T47D (cell line): ENCODE measurements around the gene RBM6.

Source experiments
- DNase-seq, 2 experiments: peaks; one replicate each; pipeline versions ENCODE4 v3.0.0 to v3.0.0-alpha.2; 2011 to 2012; ENCODE audit warnings: low read depth in 1 of 2, low spot score in 1 of 2
- JUND ChIP-seq: IDR thresholded peaks from 2 replicates; pipeline ENCODE4 v1.6.1; 2012; ENCODE audit warnings: low read depth
- in situ Hi-C: cut with HindIII; loops from 2 replicates; pipeline ENCODE4 v1.10.0; 2016; ENCODE audit warnings: low sequenced_read_pairs, low pct_unique_long_range_greater_than_20kb

The RBM6 gene

GRCh38 chr3:50100956-50101845 is 161.3 kb downstream of the RBM6 start:
- no peak for TF ChIP-seq JUND
- in situ Hi-C loops = no loop called here
- DNase-seq = no peak

- no peak for TF ChIP-seq JUND
- in situ Hi-C loops = no loop called here
- no peak for DNase-seq
These were observed 162.6 kb downstream of the RBM6 start for GRCh38 chr3:50102558-50102957.

DNA sequence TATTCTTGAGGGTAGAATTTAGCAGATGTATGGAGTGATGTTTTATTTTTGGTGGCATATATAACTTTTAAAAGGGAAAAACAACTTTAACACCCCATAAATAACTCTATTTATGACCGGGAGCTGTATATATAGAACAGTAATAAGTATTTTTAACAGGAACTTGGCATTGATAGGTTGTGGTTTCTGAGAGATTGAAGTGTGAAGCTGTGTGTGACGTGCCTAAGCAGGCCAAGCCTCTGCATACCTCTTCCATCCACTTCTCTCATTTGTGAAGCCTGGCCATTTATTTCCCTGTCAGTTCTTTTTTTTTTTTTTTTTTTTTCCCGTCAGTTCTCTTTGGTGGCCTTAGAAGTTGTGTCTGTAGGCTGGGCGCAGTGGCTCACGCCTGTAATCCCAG is 171.8 kb downstream of the RBM6 start:
- in situ Hi-C loops = no loop called here
- DNase-seq = no peak
- TF ChIP-seq JUND = no peak

GRCh38 chr3:50112462-50112861 is 172.5 kb downstream of the RBM6 start:
- no peak for DNase-seq
- TF ChIP-seq JUND = no peak
- in situ Hi-C loops = no loop called here

DNA sequence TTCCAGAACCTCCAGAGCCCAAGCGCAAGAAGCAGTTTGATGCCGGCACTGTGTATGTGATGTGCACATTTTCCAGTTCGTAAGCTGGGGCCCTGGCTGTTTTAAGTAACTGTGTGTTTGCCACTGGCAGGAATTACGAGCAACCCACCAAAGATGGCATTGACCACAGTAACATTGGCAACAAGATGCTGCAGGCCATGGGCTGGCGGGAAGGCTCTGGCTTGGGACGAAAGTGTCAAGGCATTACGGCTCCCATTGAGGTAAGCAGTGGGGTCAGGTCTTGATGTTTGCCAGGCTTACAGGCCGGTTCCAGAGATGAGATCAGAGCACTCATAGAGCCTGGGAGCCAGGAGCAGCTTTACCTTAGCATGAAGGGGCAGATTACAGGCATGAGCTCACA is 177.2 kb downstream of the RBM6 start:
- in situ Hi-C loops = no loop called here
- DNase-seq = no peak
- TF ChIP-seq JUND = no peak

DNA sequence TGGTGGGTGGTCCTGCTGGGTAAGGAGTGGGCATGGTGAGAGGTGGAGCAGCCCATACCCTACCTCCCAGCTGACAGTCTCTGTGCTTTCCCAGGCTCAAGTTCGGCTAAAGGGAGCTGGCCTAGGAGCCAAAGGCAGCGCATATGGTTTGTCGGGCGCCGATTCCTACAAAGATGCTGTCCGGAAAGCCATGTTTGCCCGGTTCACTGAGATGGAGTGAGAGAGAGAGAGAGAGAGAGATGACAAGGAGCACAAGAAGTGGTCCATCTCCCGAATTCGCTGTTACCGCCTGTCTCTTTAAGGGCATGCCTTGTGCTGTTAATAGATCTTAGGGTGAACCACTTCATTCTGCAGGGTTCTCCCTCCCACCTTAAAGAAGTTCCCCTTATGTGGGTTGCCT is 178.3 kb downstream of the RBM6 start:
- DNase-seq = no peak
- in situ Hi-C loops = no loop called here
- no peak for TF ChIP-seq JUND

- in situ Hi-C loops = no loop called here
- TF ChIP-seq JUND = no peak
- DNase-seq = no peak
These were observed 179.8 kb downstream of the RBM6 start for GRCh38 chr3:50119786-50120185.

DNA sequence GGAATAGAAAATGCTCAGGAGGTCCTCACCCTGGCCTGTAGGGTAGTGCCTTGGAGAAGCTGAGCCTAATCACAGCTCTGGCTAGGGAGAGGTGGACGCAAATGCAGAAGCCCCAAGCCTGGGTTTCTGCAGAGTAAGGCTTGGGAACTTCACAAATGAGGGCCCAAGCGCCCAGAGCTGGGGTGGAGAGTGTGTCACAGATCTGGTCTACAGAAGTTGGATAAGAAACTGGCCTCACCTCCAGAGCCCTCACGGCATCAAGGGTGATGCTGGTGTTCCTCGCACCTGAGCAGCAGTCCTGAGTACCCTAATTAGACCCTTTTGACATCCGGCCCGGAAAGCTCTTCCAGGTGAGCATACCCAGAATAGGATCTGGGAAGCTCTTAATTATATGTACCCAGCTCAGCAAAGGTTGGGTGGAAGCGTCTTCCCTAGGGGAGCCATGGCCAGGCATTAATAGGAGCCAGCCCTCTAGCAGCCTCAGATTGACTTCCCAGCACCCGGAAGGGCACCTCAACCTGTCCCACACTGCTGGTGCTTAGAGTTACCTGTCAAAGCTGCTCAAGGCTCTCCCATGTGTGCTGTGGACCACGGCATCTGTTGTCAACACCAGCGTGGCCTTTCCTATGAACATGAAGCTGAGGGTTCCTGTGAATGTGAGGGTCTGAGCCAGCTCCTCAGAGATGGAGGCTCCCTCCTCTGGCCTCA is 180.6 kb downstream of the RBM6 start:
- no peak for DNase-seq
- no peak for TF ChIP-seq JUND
- in situ Hi-C loops = no loop called here

- in situ Hi-C loops = no loop called here
- peak; percentile 69 to 80 for DNase-seq
- no peak for TF ChIP-seq JUND
These were observed 181.4 kb downstream of the RBM6 start for GRCh38 chr3:50121072-50122032.

DNA sequence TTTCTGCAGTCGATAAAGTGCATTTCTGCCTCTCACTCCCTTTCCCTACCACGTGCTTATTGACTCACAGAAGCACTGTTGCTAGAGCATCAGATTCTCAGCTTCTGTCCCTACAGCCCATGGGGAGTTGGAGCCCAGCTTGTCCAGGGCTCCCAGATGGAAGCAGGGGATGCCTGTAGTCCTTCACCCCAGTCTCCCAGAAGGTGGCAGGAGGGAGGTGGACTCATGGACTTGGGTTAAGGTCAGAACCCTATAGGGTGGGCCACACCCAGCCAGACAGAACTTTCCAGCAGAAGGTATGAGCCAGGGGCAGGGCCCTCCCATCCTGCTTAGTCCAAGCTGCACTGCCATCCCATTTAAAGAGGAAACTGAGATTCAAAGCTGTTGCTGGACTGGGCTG is 182.1 kb downstream of the RBM6 start:
- no peak for TF ChIP-seq JUND
- in situ Hi-C loops = no loop called here
- peak in 1 of 2 experiments; percentile 42 for DNase-seq

DNA sequence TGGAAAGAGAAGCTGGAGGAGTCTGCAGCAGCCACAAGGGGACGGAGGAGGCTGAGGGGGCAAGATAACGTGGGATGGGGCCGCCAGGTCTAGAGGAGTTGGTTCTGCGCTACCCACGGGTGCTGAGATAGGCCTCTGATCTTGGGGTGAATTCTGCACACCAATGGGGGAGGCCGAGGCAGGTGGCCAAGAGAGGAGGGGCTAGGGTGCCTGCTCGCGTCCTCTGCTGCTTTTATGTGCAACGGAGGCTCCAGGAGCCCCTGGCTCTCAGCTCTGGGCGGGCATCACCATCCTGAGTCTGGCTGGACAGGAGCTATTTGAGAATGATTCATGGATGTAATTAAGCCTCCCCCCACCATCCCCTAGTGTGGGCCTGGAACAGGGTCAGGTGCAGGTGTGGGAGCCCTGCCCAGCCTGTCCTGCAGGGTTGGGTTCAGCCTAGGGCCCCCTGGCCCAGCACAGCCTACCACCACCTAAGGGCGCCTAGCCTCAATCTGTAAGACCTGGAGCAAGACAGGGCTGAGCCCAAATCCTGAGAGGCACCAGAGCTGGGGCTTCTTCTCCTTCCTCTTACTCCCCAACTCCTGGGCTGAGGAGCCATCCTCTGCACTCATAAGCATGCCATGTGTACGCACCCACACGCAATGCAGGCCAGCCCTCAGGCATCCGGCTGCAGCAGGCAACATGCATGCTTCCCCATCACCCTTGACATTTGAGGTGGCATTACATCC is 182.9 kb downstream of the RBM6 start:
- TF ChIP-seq JUND = no peak
- in situ Hi-C loops = no loop called here
- DNase-seq = peak in 1 of 2 experiments; percentile 23
